IMR-90 (cell line): Measurements from ENCODE around the gene KIAA0040. TPM values are rescaled to one million over a fixed set of nuclear protein-coding genes. Genes with fewer than 3 reads are reported as not detected.

Source experiments
- ATAC-seq: fragments of 200-7000 bp; cut with Tn5 transposase; 2 replicates; pipeline ENCODE4 v1.9.1; 2020; ENCODE audit warnings: low read depth, mild to moderate bottlenecking, moderate library complexity
- BruUV-seq: library from RNA; stranded (reverse); fragments of 400-500 nt; replicated peaks from 2 replicates; lab custom pipeline; 2021; lab: Mats Ljungman, UMichigan
- CTCF ChIA-PET: fragments of 300-600 bp; formaldehyde crosslinking; extraction: SDS; loops from one replicate; lab custom pipeline; 2021; ENCODE audit warnings: antibody characterized with exemption; lab: Yijun Ruan, JAX
- POLR2A ChIA-PET: fragments of 300-600 bp; sonication (Branson Sonifier 250); formaldehyde crosslinking; loops from one replicate; lab custom pipeline; 2022; ENCODE audit warnings: antibody characterized with exemption; ENCODE audit not compliant: unreplicated experiment; lab: Charles Lee
- DNase-seq: peaks from one replicate; pipeline ENCODE4 v3.0.0; 2013
- H2AFZ ChIP-seq: replicated peaks from 2 replicates; pipeline ENCODE3; 2013; ENCODE audit warnings: low read length, mild to moderate bottlenecking; ENCODE audit not compliant: poor library complexity
- H2AK5ac ChIP-seq: 2 replicates; pipeline ENCODE4 v1.6.1; 2013; ENCODE audit warnings: low read depth, low read length, inconsistent platforms
- H2AK9ac ChIP-seq: replicated peaks from 2 replicates; pipeline ENCODE3; 2013; ENCODE audit warnings: mild to moderate bottlenecking, low read depth, low read length, moderate library complexity; ENCODE audit not compliant: poor library complexity
- H2BK120ac ChIP-seq: 2 replicates; pipeline ENCODE4 v1.6.1; 2013; ENCODE audit warnings: low read depth, low read length, inconsistent platforms
- H2BK15ac ChIP-seq: 3 replicates; pipeline ENCODE4 v1.6.1; 2013; ENCODE audit warnings: low read depth, low read length, inconsistent platforms
- H2BK20ac ChIP-seq: 2 replicates; pipeline ENCODE4 v1.6.1; 2013; ENCODE audit warnings: low read depth, mild to moderate bottlenecking, inconsistent platforms, low read length, moderate library complexity
- H2BK5ac ChIP-seq: 2 replicates; pipeline ENCODE4 v1.6.1; 2013; ENCODE audit warnings: mild to moderate bottlenecking, low read depth, low read length, inconsistent platforms; ENCODE audit not compliant: poor library complexity, severe bottlenecking
- H3K14ac ChIP-seq: replicated peaks from 2 replicates; pipeline ENCODE4 v1.6.1; 2013; ENCODE audit warnings: low read depth, low read length, inconsistent platforms
- H3K18ac ChIP-seq: 2 replicates; pipeline ENCODE4 v1.6.1; 2013; ENCODE audit warnings: low read depth, low read length, control low read depth
- H3K23ac ChIP-seq: 2 replicates; pipeline ENCODE4 v1.6.1; 2013; ENCODE audit warnings: low read depth, low read length, inconsistent platforms
- H3K27ac ChIP-seq: 2 replicates; pipeline ENCODE4 v1.5.1; 2013; ENCODE audit warnings: mild to moderate bottlenecking, control low read depth, low read length; ENCODE audit not compliant: insufficient read depth
- H3K27me3 ChIP-seq: 2 replicates; pipeline ENCODE4 v1.6.1; 2013; ENCODE audit warnings: low read length; ENCODE audit not compliant: control insufficient read depth, insufficient read depth
- H3K36me3 ChIP-seq: 2 replicates; pipeline ENCODE4 v1.6.1; 2013; ENCODE audit warnings: low read length, mixed read lengths; ENCODE audit not compliant: control insufficient read depth, insufficient read depth
- H3K4ac ChIP-seq: 2 replicates; pipeline ENCODE4 v1.6.1; 2013; ENCODE audit warnings: low read depth, low read length, inconsistent platforms
- H3K4me1 ChIP-seq: 2 replicates; pipeline ENCODE4 v1.6.1; 2013; ENCODE audit warnings: low read length, mixed read lengths; ENCODE audit not compliant: control insufficient read depth, insufficient read depth
- H3K4me2 ChIP-seq: 2 replicates; pipeline ENCODE4 v1.6.1; 2013; ENCODE audit warnings: low read depth, mild to moderate bottlenecking, control low read depth, low read length, moderate library complexity
- H3K4me3 ChIP-seq: 2 replicates; pipeline ENCODE4 v1.5.1; 2013; ENCODE audit warnings: low read depth, mild to moderate bottlenecking, control low read depth, low read length, moderate library complexity; ENCODE audit not compliant: insufficient read depth
- H3K56ac ChIP-seq: 2 replicates; pipeline ENCODE4 v1.6.1; 2013; ENCODE audit warnings: low read length, inconsistent platforms; ENCODE audit not compliant: insufficient read depth; ENCODE audit errors: extremely low read depth
- H3K79me1 ChIP-seq, 2 experiments: 2 replicates each; pipeline ENCODE4 v1.6.1; 2013; ENCODE audit warnings: low read length in 2 of 2, inconsistent platforms in 1 of 2, low read depth in 1 of 2
- H3K9ac ChIP-seq: 2 replicates; pipeline ENCODE4 v1.6.1; 2013; ENCODE audit warnings: low read depth, low read length, control low read depth
- H3K9me1 ChIP-seq: 2 replicates; pipeline ENCODE4 v1.6.1; 2013; ENCODE audit warnings: low read length, inconsistent platforms; ENCODE audit not compliant: insufficient read depth
- H3K9me3 ChIP-seq: 2 replicates; pipeline ENCODE4 v1.6.1; 2013; ENCODE audit warnings: low read length; ENCODE audit not compliant: control insufficient read depth, insufficient read depth
- H4K20me1 ChIP-seq: 2 replicates; pipeline ENCODE4 v1.6.1; 2013; ENCODE audit warnings: low read length, inconsistent platforms; ENCODE audit not compliant: insufficient read depth
- H4K5ac ChIP-seq: 2 replicates; pipeline ENCODE4 v1.6.1; 2013; ENCODE audit warnings: mild to moderate bottlenecking, low read depth, low read length, control low read depth
- H4K8ac ChIP-seq, 2 experiments: 2 replicates each; pipeline ENCODE4 v1.6.1; 2013; ENCODE audit warnings: low read depth in 2 of 2, low read length in 2 of 2, control low read depth in 1 of 2, inconsistent platforms in 1 of 2
- H4K91ac ChIP-seq: 2 replicates; pipeline ENCODE4 v1.6.1; 2013; ENCODE audit warnings: low read depth, low read length, inconsistent platforms; ENCODE audit not compliant: insufficient read depth
- BHLHE40 ChIP-seq: fragments of 150-350 bp; IDR thresholded peaks from 2 replicates; pipeline ENCODE4 v1.6.1; 2016; ENCODE audit warnings: mild to moderate bottlenecking, low read depth, low read length
- CEBPB ChIP-seq: IDR thresholded peaks from 2 replicates; pipeline ENCODE4 v1.6.1; 2012; ENCODE audit warnings: low read depth, low read length, improper control_type of control experiment
- CHD1 ChIP-seq: IDR thresholded peaks from 2 replicates; pipeline ENCODE4 v1.6.1; 2012; ENCODE audit warnings: low read depth, low read length, improper control_type of control experiment
- ELK1 ChIP-seq: fragments of 150-350 bp; IDR thresholded peaks from 2 replicates; pipeline ENCODE4 v1.6.1; 2016; ENCODE audit warnings: low read depth, mild to moderate bottlenecking, low read length, moderate library complexity, borderline replicate concordance
- FOS ChIP-seq: fragments of 150-350 bp; IDR thresholded peaks from 2 replicates; pipeline ENCODE4 v1.6.1; 2016; ENCODE audit warnings: low read depth, low read length
- MAFK ChIP-seq: IDR thresholded peaks from 2 replicates; pipeline ENCODE4 v1.6.1; 2012; ENCODE audit warnings: low read depth, low read length, improper control_type of control experiment
- MAZ ChIP-seq: IDR thresholded peaks from 2 replicates; pipeline ENCODE4 v1.6.1; 2012; ENCODE audit warnings: low read depth, mild to moderate bottlenecking, low read length, improper control_type of control experiment, moderate library complexity, borderline replicate concordance
- MXI1 ChIP-seq: IDR thresholded peaks from 2 replicates; pipeline ENCODE4 v1.6.1; 2012; ENCODE audit warnings: low read depth, mild to moderate bottlenecking, low read length, moderate library complexity, borderline replicate concordance
- NFE2L2 ChIP-seq: fragments of 150-350 bp; IDR thresholded peaks from 2 replicates; pipeline ENCODE4 v1.6.1; 2016; ENCODE audit warnings: low read depth, mild to moderate bottlenecking, low read length
- RFX5 ChIP-seq: IDR thresholded peaks from 2 replicates; pipeline ENCODE4 v1.8.0; 2012; ENCODE audit warnings: low read depth, mild to moderate bottlenecking, low read length, moderate library complexity
- SMC3 ChIP-seq: fragments of 150-350 bp; IDR thresholded peaks from 2 replicates; pipeline ENCODE4 v1.6.1; 2016; ENCODE audit warnings: low read depth, mild to moderate bottlenecking, antibody characterized with exemption, low read length, moderate library complexity
- WGBS, 2 experiments: methylation state at CpG; one replicate each; pipeline versions ENCODE4 v1.1.5 to v1.1.7; 2013; ENCODE audit warnings: missing lambda C conversion rate in 2 of 2; ENCODE audit not compliant: insufficient read length in 1 of 2; ENCODE audit errors: extremely low coverage in 2 of 2; 5-methylcytosine and 5-hydroxymethylcytosine counted together
- dilution Hi-C: fragments of 300-500 bp; cut with HindIII; formaldehyde crosslinking; loops from one replicate; pipeline ENCODE4 v1.14.3; 2018; ENCODE audit warnings: low sequenced_read_pairs; ENCODE audit not compliant: unreplicated experiment
- in situ Hi-C: fragments of 300-500 bp; cut with MboI; formaldehyde crosslinking; loops from 3 replicates; pipeline ENCODE4 v1.14.3; 2019; ENCODE audit warnings: low sequenced_read_pairs, inconsistent platforms, mixed read lengths
- intact Hi-C: fragments of 100-400 bp; cut with micrococcal nuclease; formaldehyde crosslinking; loops from 2 replicates; pipeline ENCODE4 v1.10.0; 2022
- polyA plus RNA-seq, 3 experiments: library from polyadenylated mRNA; depleted of rRNA; stranded (reverse); fragments of >200 nt; gene quantifications; 2 replicates each; pipeline ENCODE4 v1.2.3, GENCODE V29; 2012; ENCODE audit warnings: low replicate concordance in 1 of 3
- total RNA-seq: library from RNA; depleted of rRNA; stranded (reverse); fragments of >200 nt; gene quantifications from 2 replicates; pipeline ENCODE4 v1.2.3, GENCODE V29; 2012

Gene KIAA0040
- total and polyA plus RNA-seq, 2 of the 4 experiments (the other 2 are of a cell fraction) = 0.05 to 0.18 TPM

DNA sequence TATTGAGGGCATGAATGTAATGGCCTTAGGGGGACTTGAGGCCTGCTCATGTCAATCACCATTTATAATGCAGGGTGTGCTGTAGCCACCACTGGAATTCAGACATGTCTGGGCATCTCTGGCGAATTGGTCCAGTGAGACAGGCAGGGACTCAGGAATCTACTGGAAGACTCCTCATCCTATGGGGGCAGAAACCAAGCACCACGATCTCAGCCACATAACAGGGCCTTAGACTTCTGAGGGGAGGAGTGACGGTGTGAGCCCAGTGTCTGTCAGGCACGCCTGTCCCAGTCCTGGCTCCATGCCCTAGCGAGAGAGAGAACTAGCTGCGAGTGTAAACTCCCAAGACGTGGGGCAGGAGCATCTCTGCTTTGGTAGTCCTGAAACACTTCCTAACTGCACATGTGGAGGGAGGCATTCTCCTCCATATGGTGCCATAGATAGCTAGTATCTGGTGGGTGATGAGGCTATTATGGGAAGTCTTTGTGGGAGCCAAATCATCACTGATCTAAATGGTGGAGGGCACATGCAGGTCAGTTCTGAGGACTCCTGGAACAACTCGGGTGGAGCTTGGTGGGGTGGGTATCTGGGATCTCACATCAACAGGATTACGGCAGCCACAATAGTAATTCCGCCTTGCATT, 29.8 kb upstream of the KIAA0040 start:
- no peaks in the 10 kb centered on the region for H3K27me3 ChIP-seq
- no peaks in the 10 kb centered on the region; the same call in 1 of the 2 replicates for H3K9me3 ChIP-seq
- POLR2A ChIA-PET = no interaction called here
- H3K18ac ChIP-seq = no peak overlapping the region
- H4K91ac ChIP-seq = no peak overlapping the region
- no peaks in the 10 kb centered on the region for H3K79me1 ChIP-seq
- H2BK15ac ChIP-seq = no peak overlapping the region
- H3K4me3 ChIP-seq = no peak overlapping the region
- CTCF ChIA-PET = no interaction called here
- no peak overlapping the region for H2AK5ac ChIP-seq
- no peak overlapping the region for H3K4ac ChIP-seq
- H4K8ac ChIP-seq = no peak overlapping the region
- dilution Hi-C loops (no loop called here), in situ Hi-C loops (no loop called here), intact Hi-C loops (no loop called here)
- no CpG with 5 or more reads among the region's 10 CpGs for WGBS, 2 experiments
- no peak overlapping the region for H2BK20ac ChIP-seq
- no peaks in the 10 kb centered on the region for H3K4me1 ChIP-seq
- H3K56ac ChIP-seq = no peak overlapping the region
- H3K27ac ChIP-seq = no peak overlapping the region
- H2BK5ac ChIP-seq = no peak overlapping the region
- H2BK120ac ChIP-seq = no peak overlapping the region
- no peak overlapping the region for H3K23ac ChIP-seq
- BruUV-seq = no TSS peak
- no peak overlapping the region for H4K5ac ChIP-seq
- DNase-seq (no peak), ATAC-seq (no peak)
- no peak overlapping the region for H2AK9ac ChIP-seq
- H3K4me2 ChIP-seq = no peak overlapping the region
- H3K14ac ChIP-seq = no peak overlapping the region
- H3K9ac ChIP-seq = no peak overlapping the region
- H4K20me1 ChIP-seq = no peaks in the 10 kb centered on the region
- H3K9me1 ChIP-seq = no peaks in the 10 kb centered on the region
- TF ChIP-seq MXI1 (no peak), MAFK (no peak), CEBPB (no peak), FOS (no peak), SMC3 (no peak), BHLHE40 (no peak), NFE2L2 (no peak), MAZ (no peak), CHD1 (no peak), RFX5 (no peak), ELK1 (no peak)
- no peaks in the 10 kb centered on the region for H3K36me3 ChIP-seq
- H2AFZ ChIP-seq = peak overlapping the region; percentile 56
